Stimulated activated CD8-positive, alpha-beta memory T cell treated with anti-CD3 and anti-CD28 coated beads, Interleukin-2, amount 100 ng/mL, for 48 hours (primary cell): Measurements from ENCODE around the gene CUL9.

Source experiments
- DNase-seq, 2 donors: peaks; one replicate each; pipeline ENCODE4 v3.0.0-alpha.2; 2020; ENCODE audit warnings: low read depth in 2 of 2

CUL9 gene

GRCh38 chr6:43200541-43200940 lies 18.5 kb downstream of the CUL9 start:
- DNase-seq, result no peak

GRCh38 chr6:43202451-43202850 lies 20.5 kb downstream of the CUL9 start:
- DNase-seq, result no peak

GRCh38 chr6:43203029-43203717 lies 21.2 kb downstream of the CUL9 start:
- no peak for DNase-seq

GRCh38 chr6:43203718-43204095 lies 21.7 kb downstream of the CUL9 start:
- DNase-seq, result no peak

- no peak for DNase-seq
These were observed 22.5 kb downstream of the CUL9 start for GRCh38 chr6:43204271-43205105.

GRCh38 chr6:43205849-43206248 lies 23.9 kb downstream of the CUL9 start:
- DNase-seq, result no peak

GRCh38 chr6:43207286-43207685 lies 25.3 kb downstream of the CUL9 start:
- no peak for DNase-seq

- no peak for DNase-seq
These were observed 30.0 kb downstream of the CUL9 start for GRCh38 chr6:43211955-43212354.

GRCh38 chr6:43213431-43213830 lies 31.4 kb downstream of the CUL9 start:
- DNase-seq, result no peak

- no peak for DNase-seq
These were observed 33.1 kb downstream of the CUL9 start for GRCh38 chr6:43215066-43215465.

GRCh38 chr6:43216200-43216599 lies 34.2 kb downstream of the CUL9 start:
- DNase-seq, result no peak

GRCh38 chr6:43217351-43217750 lies 35.4 kb downstream of the CUL9 start:
- DNase-seq, result no peak

GRCh38 chr6:43219119-43219518 lies 37.1 kb downstream of the CUL9 start:
- DNase-seq, result no peak

- DNase-seq, result no peak
These were observed 37.8 kb downstream of the CUL9 start for GRCh38 chr6:43219814-43220213.

- no peak for DNase-seq
These were observed 38.5 kb downstream of the CUL9 start for GRCh38 chr6:43220439-43220951.

- no peak for DNase-seq
These were observed 39.3 kb downstream of the CUL9 start for GRCh38 chr6:43221046-43221972.

- no peak for DNase-seq
These were observed 40.5 kb downstream of the CUL9 start for GRCh38 chr6:43222418-43223059.

GRCh38 chr6:43223175-43223574 lies 41.2 kb downstream of the CUL9 start:
- DNase-seq, result no peak

GRCh38 chr6:43226192-43226851 lies 44.3 kb downstream of the CUL9 start:
- DNase-seq, result no peak

GRCh38 chr6:43228951-43229802 lies 47.2 kb downstream of the CUL9 start, which contains the start of gene DNPH1:
TSS of gene DNPH1 (minus strand) at chr6:43229481. CDS start at chr6:43229456, 25 bp downstream.
- DNase-seq, result peak; percentile 67 to 68
